ENCODE measurements around the gene TNFRSF19.

Gene TNFRSF19

DNA sequence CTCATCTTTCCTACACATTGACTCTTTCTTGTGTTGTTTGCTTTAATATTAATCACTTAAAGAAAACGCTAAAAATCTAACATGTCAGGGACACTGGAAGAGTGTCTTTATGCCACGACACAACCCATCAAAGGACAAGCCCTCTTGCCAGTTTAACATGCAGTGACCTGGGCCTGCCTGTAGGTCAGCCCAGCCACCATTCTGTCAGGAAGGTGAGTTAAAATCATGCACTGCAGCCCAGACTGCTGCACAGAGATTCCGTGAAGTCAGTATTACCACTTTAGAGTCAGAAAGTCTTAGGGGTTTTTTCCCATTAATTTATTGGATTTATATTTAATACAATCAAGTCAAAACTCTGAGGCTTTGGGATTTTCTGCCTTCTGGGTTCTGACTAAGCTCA lies 58.0 kb downstream of the TNFRSF19 start:
- TF ChIP-seq, protein P1, sequence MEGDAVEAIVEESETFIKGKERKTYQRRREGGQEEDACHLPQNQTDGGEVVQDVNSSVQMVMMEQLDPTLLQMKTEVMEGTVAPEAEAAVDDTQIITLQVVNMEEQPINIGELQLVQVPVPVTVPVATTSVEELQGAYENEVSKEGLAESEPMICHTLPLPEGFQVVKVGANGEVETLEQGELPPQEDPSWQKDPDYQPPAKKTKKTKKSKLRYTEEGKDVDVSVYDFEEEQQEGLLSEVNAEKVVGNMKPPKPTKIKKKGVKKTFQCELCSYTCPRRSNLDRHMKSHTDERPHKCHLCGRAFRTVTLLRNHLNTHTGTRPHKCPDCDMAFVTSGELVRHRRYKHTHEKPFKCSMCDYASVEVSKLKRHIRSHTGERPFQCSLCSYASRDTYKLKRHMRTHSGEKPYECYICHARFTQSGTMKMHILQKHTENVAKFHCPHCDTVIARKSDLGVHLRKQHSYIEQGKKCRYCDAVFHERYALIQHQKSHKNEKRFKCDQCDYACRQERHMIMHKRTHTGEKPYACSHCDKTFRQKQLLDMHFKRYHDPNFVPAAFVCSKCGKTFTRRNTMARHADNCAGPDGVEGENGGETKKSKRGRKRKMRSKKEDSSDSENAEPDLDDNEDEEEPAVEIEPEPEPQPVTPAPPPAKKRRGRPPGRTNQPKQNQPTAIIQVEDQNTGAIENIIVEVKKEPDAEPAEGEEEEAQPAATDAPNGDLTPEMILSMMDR (IDR thresholded peaks at IDR 0.05; ENCODE audit: extremely low read depth, insufficient read depth, missing control alignments) = no peak
- no peak for DNase-seq (ENCODE audit: low spot score)
- in situ Hi-C loops (cut with MboI; ENCODE audit: low pct_unique_long_range_greater_than_20kb, low sequenced_read_pairs, unreplicated experiment) = no loop called here

DNA sequence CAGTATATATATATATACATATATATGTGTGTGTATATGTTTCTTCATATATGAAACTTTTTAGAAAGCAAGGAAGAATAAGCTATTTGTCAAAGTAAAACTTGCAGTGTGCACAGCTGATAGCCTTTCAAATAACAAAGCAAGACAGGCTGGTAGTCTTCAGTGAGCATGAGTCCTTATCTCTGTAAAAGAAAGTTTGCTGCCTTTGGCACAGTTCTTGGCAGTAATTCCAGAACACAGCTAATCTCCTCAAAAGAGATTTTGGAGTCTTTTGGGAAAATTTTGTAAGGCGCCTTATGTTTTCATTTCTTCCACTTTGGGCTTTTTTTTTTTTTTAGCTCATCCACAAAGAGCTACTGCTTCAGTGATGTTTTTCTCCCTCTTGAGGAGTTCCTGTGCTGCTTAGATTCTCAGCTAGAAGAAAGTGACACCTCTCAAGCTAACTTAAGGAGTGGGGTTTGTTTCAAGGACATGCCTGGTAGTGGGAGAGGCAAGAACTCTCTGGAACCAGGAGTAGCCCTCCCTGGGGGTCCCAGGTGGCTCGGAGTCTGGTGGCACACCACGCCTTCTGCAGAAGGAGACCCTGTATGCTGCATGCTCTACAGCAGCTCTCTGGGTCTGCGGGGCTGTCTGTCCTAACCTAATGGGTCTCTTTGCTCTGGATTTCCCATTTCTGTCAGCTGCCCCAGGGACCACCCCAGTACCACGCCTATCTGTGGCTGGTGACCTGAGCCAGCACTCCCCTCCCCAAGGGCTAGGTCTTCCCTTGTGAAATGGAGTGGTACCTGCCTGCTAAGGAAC lies 58.8 kb downstream of the TNFRSF19 start:
- TF ChIP-seq, protein P1 (IDR thresholded peaks at IDR 0.05; ENCODE audit: extremely low read depth, insufficient read depth, missing control alignments) = no peak
- in situ Hi-C loops (cut with MboI; ENCODE audit: low pct_unique_long_range_greater_than_20kb, low sequenced_read_pairs, unreplicated experiment) = no loop called here

DNA sequence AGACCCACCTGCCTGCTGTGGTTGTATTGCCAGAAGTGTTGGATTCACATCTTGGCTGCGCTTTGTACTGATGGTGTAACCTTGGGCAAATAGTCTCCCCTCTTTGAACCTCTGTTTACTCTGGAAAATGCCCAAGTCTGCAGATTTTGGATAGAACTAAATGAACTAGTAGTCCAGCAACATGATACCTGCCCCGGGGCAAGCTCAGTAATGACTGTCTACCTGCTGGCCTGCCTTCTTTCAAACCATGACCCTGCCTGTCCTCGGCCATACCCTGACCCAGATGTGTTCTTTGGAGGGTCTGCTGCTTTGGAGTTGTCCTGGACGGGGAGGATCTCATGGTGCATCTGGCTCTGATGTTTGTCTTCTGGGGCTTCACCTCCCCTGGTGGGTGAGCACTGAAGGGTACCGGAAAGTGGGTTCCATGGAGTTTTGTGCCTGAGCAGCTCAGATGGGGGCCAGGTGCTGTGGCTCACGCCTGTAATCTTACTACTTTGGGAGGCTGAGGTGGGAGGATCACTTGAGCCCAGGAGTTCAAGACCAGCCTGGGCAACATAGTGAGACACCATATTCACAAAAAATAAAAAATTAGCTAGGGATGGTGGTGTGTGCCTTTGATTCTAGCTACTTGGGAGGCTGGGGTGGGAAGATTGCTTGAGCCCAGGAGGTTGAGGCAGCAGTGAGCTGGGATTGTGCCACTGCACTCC lies 59.5 kb downstream of the TNFRSF19 start:
- in situ Hi-C loops (cut with MboI; ENCODE audit: low pct_unique_long_range_greater_than_20kb, low sequenced_read_pairs, unreplicated experiment) = no loop called here
- DNase-seq (ENCODE audit: low spot score) = no peak
- TF ChIP-seq, protein P1 (IDR thresholded peaks at IDR 0.05; ENCODE audit: extremely low read depth, insufficient read depth, missing control alignments) = no peak

More for the DNA sequence above, 58.8 kb downstream of the TNFRSF19 start:
- no peak for DNase-seq (ENCODE audit: low spot score)

DNA sequence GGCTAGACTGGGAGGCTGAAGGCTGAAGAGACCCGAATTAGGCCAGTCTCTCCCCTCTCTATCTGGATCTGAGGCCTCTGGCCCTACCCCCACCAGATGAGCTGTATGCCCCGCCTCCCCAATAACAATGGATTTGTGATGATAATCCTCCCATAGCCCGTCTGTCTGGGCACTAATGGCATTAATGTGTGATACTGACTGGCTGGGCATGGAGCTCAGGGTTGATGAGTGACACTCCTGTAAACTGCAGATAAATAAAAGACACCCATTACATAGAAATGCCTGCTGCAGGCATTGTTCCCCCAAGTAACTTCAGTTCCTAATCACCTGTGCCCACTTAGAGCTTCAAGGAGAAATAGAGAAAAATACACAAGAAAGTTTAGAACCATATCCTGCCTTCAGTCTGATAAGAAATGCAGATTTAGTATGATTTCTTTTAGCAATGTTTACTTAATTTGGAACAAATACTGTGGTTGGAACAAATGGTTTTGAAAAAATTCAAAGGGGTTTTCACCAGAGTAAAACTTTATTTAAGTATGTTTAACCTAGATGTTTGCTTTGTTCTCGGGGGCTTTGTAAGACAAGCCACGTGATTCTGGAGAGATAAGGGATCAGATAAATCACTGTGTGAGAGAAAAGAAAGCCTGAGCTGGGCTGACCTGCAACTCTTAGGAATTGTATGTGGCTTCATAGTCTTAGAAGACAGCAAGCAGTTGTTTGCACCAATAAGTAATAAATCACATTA lies 60.3 kb downstream of the TNFRSF19 start:
- TF ChIP-seq, protein P1 (IDR thresholded peaks at IDR 0.05; ENCODE audit: extremely low read depth, insufficient read depth, missing control alignments) = no peak
- DNase-seq (ENCODE audit: low spot score) = no peak
- in situ Hi-C loops (cut with MboI; ENCODE audit: low pct_unique_long_range_greater_than_20kb, low sequenced_read_pairs, unreplicated experiment) = no loop called here

DNA sequence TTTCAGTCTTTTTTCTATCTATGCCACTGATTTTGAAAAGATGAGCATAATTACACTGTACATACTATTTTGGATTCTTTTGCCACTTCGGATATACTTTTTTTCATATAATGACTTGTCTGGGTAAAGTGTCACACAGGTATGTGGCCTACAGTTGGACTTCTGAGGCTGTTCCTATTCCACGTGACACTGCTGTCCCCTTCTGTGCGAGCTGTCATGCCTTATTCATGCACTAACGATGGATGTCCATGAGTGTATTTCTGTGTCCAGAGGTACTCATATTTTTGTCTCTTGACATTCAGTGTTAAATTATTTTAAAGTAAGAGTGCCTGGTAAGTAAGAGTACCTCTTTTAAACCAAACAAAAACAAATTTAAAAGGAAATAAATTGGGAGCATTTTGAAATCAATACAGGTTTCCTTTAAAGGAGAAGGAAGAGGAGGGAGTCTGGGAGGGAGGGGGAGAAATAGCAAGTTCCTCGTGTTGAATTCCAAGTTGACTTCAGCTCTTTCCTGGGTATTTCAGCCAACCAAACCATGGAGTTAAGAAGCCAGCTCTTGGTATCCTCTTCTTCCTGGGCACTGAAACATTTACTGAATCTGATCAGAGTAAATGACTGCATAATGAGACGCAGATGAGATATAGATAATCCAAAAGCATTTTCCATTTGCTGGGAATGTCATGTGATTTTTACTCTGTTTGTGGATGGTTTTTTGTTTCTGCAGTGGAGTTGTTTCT lies 61.3 kb downstream of the TNFRSF19 start:
- in situ Hi-C loops (cut with MboI; ENCODE audit: low pct_unique_long_range_greater_than_20kb, low sequenced_read_pairs, unreplicated experiment) = no loop called here
- DNase-seq (ENCODE audit: low spot score) = no peak
- TF ChIP-seq, protein P1 (IDR thresholded peaks at IDR 0.05; ENCODE audit: extremely low read depth, insufficient read depth, missing control alignments) = no peak

DNA sequence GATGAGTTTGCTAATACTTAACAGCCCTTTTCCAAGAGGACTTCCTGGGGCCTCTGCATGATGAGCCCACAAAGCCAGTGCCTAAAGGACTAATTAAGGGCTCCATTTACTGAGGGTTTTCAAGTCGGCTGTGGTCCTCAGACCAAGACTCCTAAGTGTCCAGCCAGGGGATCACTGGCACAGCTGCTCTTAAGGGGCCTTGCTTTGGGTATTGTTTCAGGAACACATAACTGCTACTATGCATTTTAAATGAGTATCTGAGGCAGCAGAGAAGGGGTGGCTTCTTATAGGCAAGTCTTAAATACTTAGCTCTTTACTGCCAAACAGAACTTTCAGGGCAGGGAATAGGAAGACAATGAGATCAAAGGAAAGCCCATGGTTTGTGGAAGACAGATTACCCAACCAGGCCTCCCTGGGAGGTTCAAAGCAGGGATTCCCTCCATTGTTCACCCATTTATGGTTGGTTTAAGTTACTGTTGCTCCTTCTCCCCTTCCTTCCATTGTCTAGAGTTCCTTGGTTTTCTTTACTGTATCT lies 61.9 kb downstream of the TNFRSF19 start:
- in situ Hi-C loops (cut with MboI; ENCODE audit: low pct_unique_long_range_greater_than_20kb, low sequenced_read_pairs, unreplicated experiment) = no loop called here
- TF ChIP-seq, protein P1 (IDR thresholded peaks at IDR 0.05; ENCODE audit: extremely low read depth, insufficient read depth, missing control alignments) = no peak
- DNase-seq (ENCODE audit: low spot score) = no peak
